SK-N-SH (cell line): ENCODE measurements around the gene C14orf39. TPM values are rescaled to one million over a fixed set of nuclear protein-coding genes. Genes with fewer than 3 reads are reported as not detected.

Experiments used
- CTCF ChIA-PET: fragments of 300-600, 350-600 bp; formaldehyde crosslinking; extraction: SDS; loops from one replicate; lab custom pipeline; 2021; lab: Yijun Ruan, JAX
- POLR2A ChIA-PET: fragments of 350-600 bp; sonication (Branson Sonifier 250); formaldehyde crosslinking; extraction: SDS; loops from one replicate; lab custom pipeline; 2020; ENCODE audit warnings: antibody characterized with exemption, inconsistent platforms; lab: Yijun Ruan, JAX
- DNase-seq: peaks from one replicate; pipeline ENCODE4 v3.0.0; 2012
- H2AFZ ChIP-seq: fragments of 200-600 bp; sonication (generic); 2 replicates; pipeline ENCODE4 v1.8.1; 2016; ENCODE audit warnings: antibody characterized with exemption, mild to moderate bottlenecking, low read depth
- H3F3A ChIP-seq: fragments of 200-600 bp; sonication (generic); replicated peaks from 2 replicates; pipeline ENCODE3; 2016; ENCODE audit warnings: antibody characterized with exemption, mild to moderate bottlenecking; ENCODE audit not compliant: insufficient read depth
- H3K27ac ChIP-seq, 2 experiments: fragments of 200-500 bp in 1 of 2; fragments of 200-600 bp in 1 of 2; sonication (Bioruptor generic) in 1 of 2; sonication (generic), shearing (Covaris generic) in 1 of 2; 2 replicates each; pipeline versions ENCODE4 v1.5.1 to v1.6.1; 2014 to 2016; ENCODE audit warnings: low read depth in 2 of 2, inconsistent platforms in 1 of 2, low read length in 1 of 2, mild to moderate bottlenecking in 1 of 2, mixed read lengths in 1 of 2
- H3K27me3 ChIP-seq: fragments of 200-600 bp; sonication (generic), shearing (Covaris generic); 2 replicates; pipeline ENCODE4 v1.6.1; 2016; ENCODE audit warnings: mixed run types; ENCODE audit not compliant: insufficient read depth
- H3K36me3 ChIP-seq, 2 experiments: fragments of 200-500 bp in 1 of 2; fragments of 200-600 bp in 1 of 2; sonication (Bioruptor generic) in 1 of 2; sonication (generic) in 1 of 2; replicated peaks in 1 of 2; 2 replicates each; pipeline versions ENCODE3 to v1.5.1; 2014 to 2016; ENCODE audit warnings: low read length in 1 of 2, mild to moderate bottlenecking in 1 of 2; ENCODE audit not compliant: insufficient read depth in 2 of 2, control insufficient read depth in 1 of 2
- H3K4me1 ChIP-seq, 2 experiments: fragments of 200-500 bp in 1 of 2; fragments of 200-600 bp in 1 of 2; sonication (Bioruptor generic) in 1 of 2; sonication (generic), shearing (Covaris generic) in 1 of 2; 2 replicates each; pipeline versions ENCODE4 v1.5.1 to v1.6.1; 2014 to 2016; ENCODE audit warnings: low read depth in 1 of 2, low read length in 1 of 2, mixed run types in 1 of 2; ENCODE audit not compliant: insufficient read depth in 2 of 2, control insufficient read depth in 1 of 2
- H3K4me2 ChIP-seq: fragments of 200-600 bp; sonication (generic), shearing (Covaris generic); 2 replicates; pipeline ENCODE4 v1.6.1; 2017; ENCODE audit warnings: mixed run types
- H3K4me3 ChIP-seq, 2 experiments: fragments of 200-500 bp in 1 of 2; fragments of 200-600 bp in 1 of 2; sonication (Bioruptor generic) in 1 of 2; sonication (generic), shearing (Covaris generic) in 1 of 2; 2 replicates each; pipeline versions ENCODE4 v1.5.1 to v1.8.1; 2014 to 2016; ENCODE audit warnings: low read depth in 2 of 2, inconsistent platforms in 1 of 2, low read length in 1 of 2, mild to moderate bottlenecking in 1 of 2, mixed read lengths in 1 of 2, moderate library complexity in 1 of 2
- H3K79me2 ChIP-seq: fragments of 200-600 bp; sonication (generic); 2 replicates; pipeline ENCODE4 v1.8.1; 2017; ENCODE audit warnings: mild to moderate bottlenecking; ENCODE audit not compliant: insufficient read depth
- H3K9ac ChIP-seq: fragments of 200-600 bp; sonication (generic); 2 replicates; pipeline ENCODE4 v1.6.1; 2017; ENCODE audit warnings: mixed run types
- H3K9me2 ChIP-seq: fragments of 200-600 bp; sonication (generic); 2 replicates; pipeline ENCODE4 v1.6.1; 2017; ENCODE audit warnings: mixed run types
- H3K9me3 ChIP-seq: fragments of 200-600 bp; sonication (generic); 2 replicates; pipeline ENCODE4 v1.6.1; 2017; ENCODE audit warnings: mixed run types, mild to moderate bottlenecking, moderate library complexity
- H4K20me1 ChIP-seq: fragments of 200-600 bp; sonication (generic); 2 replicates; pipeline ENCODE4 v1.6.1; 2017; ENCODE audit warnings: mild to moderate bottlenecking, mixed run types; ENCODE audit not compliant: insufficient read depth
- CHD2 ChIP-seq: fragments of 150-350 bp; IDR thresholded peaks from 2 replicates; pipeline ENCODE4 v1.6.1; 2018; ENCODE audit warnings: low read length; ENCODE audit not compliant: partially characterized antibody
- ELF1 ChIP-seq: IDR thresholded peaks from 2 replicates; pipeline ENCODE4 v1.4.0; 2012
- EZH2phosphoT487 ChIP-seq: fragments of 200-600 bp; sonication (generic); IDR thresholded peaks from 2 replicates; pipeline ENCODE4 v1.6.1; 2017; ENCODE audit warnings: low read depth, mixed run types, mild to moderate bottlenecking, antibody characterized with exemption, moderate library complexity, borderline replicate concordance
- FOXJ3 ChIP-seq: sonication (generic); formaldehyde crosslinking; IDR thresholded peaks from 2 replicates; pipeline ENCODE4 v1.5.1; 2020; ENCODE audit warnings: mild to moderate bottlenecking, missing genetic modification reagents
- GABPA ChIP-seq: IDR thresholded peaks from 2 replicates; pipeline ENCODE4 v1.4.0; 2012; ENCODE audit warnings: low read depth, mild to moderate bottlenecking
- NRF1 ChIP-seq: IDR thresholded peaks from 2 replicates; pipeline ENCODE4 v1.6.1; 2012; ENCODE audit warnings: low read depth, mild to moderate bottlenecking, low read length
- POLR2AphosphoS5 ChIP-seq: IDR thresholded peaks from 2 replicates; pipeline ENCODE4 v1.6.1; 2012; ENCODE audit warnings: low read depth, low read length
- RAD21 ChIP-seq: IDR thresholded peaks from 2 replicates; pipeline ENCODE4 v1.6.1; 2012; ENCODE audit warnings: mild to moderate bottlenecking, low read length
- RCOR1 ChIP-seq: fragments of 150-350 bp; IDR thresholded peaks from 2 replicates; pipeline ENCODE4 v1.6.1; 2017; ENCODE audit warnings: antibody characterized with exemption, low read length
- RXRA ChIP-seq: IDR thresholded peaks from 2 replicates; pipeline ENCODE4 v1.4.0; 2012; ENCODE audit warnings: low read depth, mild to moderate bottlenecking, borderline replicate concordance
- TCF12 ChIP-seq: IDR thresholded peaks from 2 replicates; pipeline ENCODE4 v1.4.0; 2012
- YY1 ChIP-seq: IDR thresholded peaks from 2 replicates; pipeline ENCODE4 v1.4.0; 2012; ENCODE audit warnings: low read depth, mild to moderate bottlenecking
- WGBS: methylation state at CpG from one replicate; pipeline ENCODE4 v1.1.6; 2017; ENCODE audit warnings: low lambda C conversion rate; 5-methylcytosine and 5-hydroxymethylcytosine counted together
- polyA plus RNA-seq, 3 experiments: library from polyadenylated mRNA; depleted of rRNA; stranded (reverse); fragments of >200 nt; gene quantifications; 2 replicates each; pipeline ENCODE4 v1.2.3, GENCODE V29; 2012
- TF ChIP-seq, protein P1 (sequence below): fragments of 150-350 bp; IDR thresholded peaks from 2 replicates; pipeline ENCODE4 v1.6.1; 2017; ENCODE audit warnings: antibody characterized with exemption, low read length, low read depth, borderline replicate concordance

The C14orf39 gene
- polyA plus RNA-seq, 1 of the 3 experiments (the other 2 are of a cell fraction), result 0.13 TPM

DNA sequence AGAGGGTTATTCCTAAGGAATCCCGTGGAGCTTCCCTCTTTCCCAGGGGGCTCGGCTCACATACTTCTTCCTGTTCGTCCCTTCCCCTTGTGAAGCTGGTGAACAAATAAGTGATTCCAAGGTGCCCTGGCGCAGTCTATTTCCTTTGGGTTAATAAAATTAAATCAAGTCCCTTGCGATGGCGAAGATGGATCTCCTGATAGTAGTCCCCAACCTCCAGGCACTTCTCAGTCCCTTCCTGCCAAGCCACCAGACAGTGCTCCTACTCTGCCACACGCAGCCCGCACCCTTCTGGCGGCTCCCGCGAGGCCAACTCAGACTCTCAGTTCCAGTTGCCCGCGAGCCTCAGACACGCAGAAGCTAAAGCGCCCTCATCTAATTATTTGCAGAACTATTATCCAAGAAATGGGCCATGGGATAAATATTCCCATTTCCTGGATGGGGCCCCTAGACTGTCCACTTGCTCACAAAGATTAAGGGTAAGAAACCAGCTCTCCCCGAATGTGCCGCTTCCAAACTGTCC is 20.7 kb upstream of the C14orf39 start:
- no peaks in the 10 kb centered on the region for H3F3A ChIP-seq
- 30% methylated on average over 14 of the region's 17 CpGs for WGBS
- peak; percentile 43 for DNase-seq
- H3K9me3 ChIP-seq, result no peaks in the 10 kb centered on the region
- no peak overlapping the region for H3K4me3 ChIP-seq
- ChIA-PET POLR2A (no interaction called here), CTCF (interaction anchor here (0.6 to 4.8 kb wide), 10 partner anchors 8 to 322 kb away, joined by 3 to 17 read pairs (median 4); no protein-coding TSS in a partner anchor)
- H3K36me3 ChIP-seq, result no peaks in the 10 kb centered on the region
- no peak overlapping the region for H3K27ac ChIP-seq
- H3K27me3 ChIP-seq, result peaks cover 64% of the 10 kb centered on the region
- no peaks in the 10 kb centered on the region for H3K9me2 ChIP-seq
- H3K9ac ChIP-seq, result no peak overlapping the region
- H4K20me1 ChIP-seq, result no peaks in the 10 kb centered on the region
- H3K79me2 ChIP-seq, result no peaks in the 10 kb centered on the region
- H3K4me2 ChIP-seq, result no peak overlapping the region
- TF ChIP-seq EZH2phosphoT487, result 0 out of 2 replicates have a peak, but pooled peaks have one; percentile 40
- TF ChIP-seq RXRA, result no peak
- no peak overlapping the region for H2AFZ ChIP-seq
- peaks cover 3 to 20% of the 10 kb centered on the region in 2 experiments; a peak in 1 of 4 replicates for H3K4me1 ChIP-seq

DNA sequence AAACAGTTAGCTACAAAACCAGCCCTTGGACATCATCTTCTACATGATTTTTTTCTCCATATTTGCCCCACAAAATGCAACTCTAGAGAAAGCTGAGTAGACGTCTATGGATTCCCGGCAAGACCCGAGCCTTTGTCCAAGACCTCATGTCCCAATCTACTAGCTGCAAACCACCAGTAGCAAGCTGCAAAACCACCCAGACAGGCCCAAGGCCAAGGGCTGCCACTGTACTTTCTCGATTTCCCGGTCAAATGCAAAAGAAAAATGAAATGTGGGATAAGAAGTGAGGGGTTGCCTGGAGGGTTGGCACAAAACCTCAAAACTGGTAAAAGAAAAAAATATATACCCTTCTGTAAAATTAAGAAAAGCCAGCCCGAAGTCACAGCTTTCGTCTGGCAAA is 20.1 kb upstream of the C14orf39 start:
- H2AFZ ChIP-seq, result no peak overlapping the region
- CTCF ChIA-PET, result interaction anchor here (0.6 to 4.8 kb wide), 9 partner anchors 8 to 747 kb away, joined by 3 to 17 read pairs (median 4); no protein-coding TSS in a partner anchor
- DNase-seq, result no peak
- no peak overlapping the region for H3K4me2 ChIP-seq
- no peak overlapping the region for H3K27ac ChIP-seq
- H3K36me3 ChIP-seq, result no peaks in the 10 kb centered on the region
- H3K9me3 ChIP-seq, result no peaks in the 10 kb centered on the region
- TF ChIP-seq POLR2AphosphoS5, result no peak
- no peak for TF ChIP-seq RCOR1
- TF ChIP-seq, all 33 proteins: peak for 0
- H3K79me2 ChIP-seq, result no peaks in the 10 kb centered on the region
- peaks cover 63% of the 10 kb centered on the region for H3K27me3 ChIP-seq
- POLR2A ChIA-PET, result no interaction called here
- H4K20me1 ChIP-seq, result no peaks in the 10 kb centered on the region
- no peak overlapping the region for H3K4me3 ChIP-seq
- no peaks in the 10 kb centered on the region for H3F3A ChIP-seq
- peaks cover 3 to 20% of the 10 kb centered on the region in 2 experiments; a peak in 1 of 4 replicates for H3K4me1 ChIP-seq
- 45% methylated on average over 7 of the region's 7 CpGs for whole genome bisulfite sequencing
- H3K9me2 ChIP-seq, result no peaks in the 10 kb centered on the region
- H3K9ac ChIP-seq, result no peak overlapping the region

DNA sequence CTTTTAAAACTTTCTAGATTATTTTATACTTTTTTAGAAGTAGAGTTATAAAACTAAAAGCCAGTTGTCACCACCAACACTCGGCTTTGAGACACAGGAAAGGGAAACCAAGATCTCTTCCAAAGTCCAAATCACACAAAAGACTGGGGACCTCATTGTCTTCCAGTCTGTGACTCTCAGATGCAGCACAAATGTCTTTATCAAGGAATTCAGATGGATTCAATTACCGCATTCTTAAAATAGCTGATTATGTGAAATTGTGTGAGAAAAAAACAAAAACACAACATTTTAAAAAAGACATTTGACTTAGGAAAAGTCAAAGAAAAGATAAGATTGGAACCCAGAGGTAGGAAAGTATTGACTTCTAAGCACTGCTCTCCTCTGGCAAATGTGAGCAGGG is 19.6 kb upstream of the C14orf39 start:
- H4K20me1 ChIP-seq, result no peaks in the 10 kb centered on the region
- POLR2A ChIA-PET, result no interaction called here
- H3F3A ChIP-seq, result no peaks in the 10 kb centered on the region
- H3K9me3 ChIP-seq, result no peaks in the 10 kb centered on the region
- no peak overlapping the region for H3K4me3 ChIP-seq
- WGBS, result 56% methylated on average over 2 of the region's 2 CpGs
- no peak overlapping the region for H2AFZ ChIP-seq
- H3K27me3 ChIP-seq, result peaks cover 58% of the 10 kb centered on the region
- H3K79me2 ChIP-seq, result no peaks in the 10 kb centered on the region
- no peaks in the 10 kb centered on the region for H3K9me2 ChIP-seq
- TF ChIP-seq RCOR1 (no peak), RAD21 (no peak), ELF1 (no peak), RXRA (no peak), EZH2phosphoT487 (no peak), CHD2 (no peak), NRF1 (no peak), TCF12 (no peak), YY1 (no peak), FOXJ3 (CRISPR knock-in tag) (no peak), GABPA (no peak)
- TF ChIP-seq, protein P1, sequence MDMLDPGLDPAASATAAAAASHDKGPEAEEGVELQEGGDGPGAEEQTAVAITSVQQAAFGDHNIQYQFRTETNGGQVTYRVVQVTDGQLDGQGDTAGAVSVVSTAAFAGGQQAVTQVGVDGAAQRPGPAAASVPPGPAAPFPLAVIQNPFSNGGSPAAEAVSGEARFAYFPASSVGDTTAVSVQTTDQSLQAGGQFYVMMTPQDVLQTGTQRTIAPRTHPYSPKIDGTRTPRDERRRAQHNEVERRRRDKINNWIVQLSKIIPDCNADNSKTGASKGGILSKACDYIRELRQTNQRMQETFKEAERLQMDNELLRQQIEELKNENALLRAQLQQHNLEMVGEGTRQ, result no peak
- H3K4me1 ChIP-seq, result peaks cover 3 to 17% of the 10 kb centered on the region in 2 experiments; a peak in 1 of 4 replicates
- H3K36me3 ChIP-seq, result no peaks in the 10 kb centered on the region
- no peak overlapping the region for H3K9ac ChIP-seq
- DNase-seq, result no peak
- H3K27ac ChIP-seq, result no peak overlapping the region
- no peak overlapping the region for H3K4me2 ChIP-seq
- CTCF ChIA-PET, result interaction anchor here (0.6 to 1.0 kb wide), 3 partner anchors 11 to 748 kb away, joined by 3 read pairs; no protein-coding TSS in a partner anchor
